Bone marrow (tissue), 2 donors: ENCODE measurements around the gene WDR1.
A peak's percentile ranks its signal among the peaks of the same experiment; 100 is the strongest.

Experiments used
- DNase-seq, 2 donors: peaks; one replicate each; lab custom pipeline; 2025; lab: John Stamatoyannopoulos, UW

Gene WDR1

DNA sequence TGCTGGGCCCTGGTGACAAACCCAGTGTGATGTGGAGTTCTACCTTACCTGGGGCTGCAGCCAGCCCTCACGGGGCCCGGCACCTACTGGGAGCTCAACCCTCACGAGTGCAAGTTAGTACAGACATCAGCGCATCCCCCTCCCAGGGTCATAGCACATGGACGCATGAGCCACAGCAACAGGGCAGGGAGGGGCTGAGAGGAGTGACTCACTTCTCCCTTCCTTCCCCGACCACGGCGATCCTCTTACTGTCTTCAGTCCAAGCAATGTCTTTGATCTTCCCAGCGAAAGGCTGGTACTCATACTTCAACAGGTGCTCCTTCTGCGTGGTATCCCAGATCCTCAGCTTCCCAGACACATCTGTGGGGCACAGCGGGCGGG, 17.8 kb downstream of the WDR1 start:
- peak; percentile 8 to 20 for DNase-seq

DNA sequence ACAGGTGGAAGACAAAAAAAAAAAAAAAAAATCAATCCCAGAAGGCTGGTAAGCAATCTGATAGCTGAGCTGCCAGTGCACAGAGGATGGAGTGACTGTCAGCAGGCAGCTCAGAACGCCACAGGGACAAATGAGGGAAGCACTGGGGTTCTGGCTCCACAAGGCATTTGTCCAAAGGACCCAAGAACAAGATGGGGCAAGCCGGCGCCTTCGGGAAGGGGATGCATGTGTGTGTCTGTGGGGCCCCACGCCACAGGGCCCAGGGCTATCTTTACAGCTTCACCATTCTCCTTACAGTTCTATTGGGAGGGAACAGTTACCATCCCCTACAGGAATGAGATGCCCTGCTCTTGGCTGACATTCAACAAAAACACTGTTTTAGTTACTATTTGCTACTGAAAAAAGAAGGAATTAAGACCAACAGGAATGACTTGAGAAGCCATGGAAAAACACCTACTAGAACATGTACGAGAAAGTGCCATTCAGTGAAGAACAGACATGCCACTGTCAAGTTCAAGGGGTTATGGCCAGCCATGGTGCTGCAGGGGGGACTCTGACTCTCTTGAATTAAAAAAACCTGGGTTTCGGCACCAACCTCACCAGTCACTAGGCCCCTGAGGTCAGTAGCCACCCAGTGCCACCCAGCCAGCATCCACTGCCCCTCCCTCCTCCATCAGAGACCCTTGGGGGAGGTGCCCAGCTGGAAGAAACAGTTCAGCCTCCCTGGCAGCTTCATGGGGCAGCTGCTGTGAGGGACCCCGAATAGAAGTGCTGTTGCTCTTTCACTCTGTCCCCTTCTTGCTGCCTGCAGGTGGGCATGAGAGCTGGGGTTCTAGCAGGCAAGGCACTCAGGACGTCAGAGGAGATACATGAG, 18.5 kb downstream of the WDR1 start:
- DNase-seq = no peak

DNA sequence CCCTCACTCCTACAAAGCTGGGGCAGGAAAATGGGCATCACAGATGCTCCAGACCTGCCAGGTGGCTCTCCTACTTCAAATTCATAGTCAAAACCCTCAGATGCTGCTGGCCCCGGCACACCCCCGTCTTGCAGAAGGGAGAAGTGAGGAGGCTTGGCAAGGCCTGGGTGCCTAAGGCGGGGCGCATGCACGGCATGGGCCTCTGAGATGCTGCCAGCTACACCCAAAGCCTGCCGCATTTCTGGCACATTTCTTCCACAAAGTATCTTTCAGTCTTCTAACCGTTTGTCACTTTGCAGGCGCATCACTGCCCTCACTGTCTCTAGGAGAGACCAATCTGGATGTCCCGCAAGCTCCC, 19.6 kb downstream of the WDR1 start:
- no peak for DNase-seq

DNA sequence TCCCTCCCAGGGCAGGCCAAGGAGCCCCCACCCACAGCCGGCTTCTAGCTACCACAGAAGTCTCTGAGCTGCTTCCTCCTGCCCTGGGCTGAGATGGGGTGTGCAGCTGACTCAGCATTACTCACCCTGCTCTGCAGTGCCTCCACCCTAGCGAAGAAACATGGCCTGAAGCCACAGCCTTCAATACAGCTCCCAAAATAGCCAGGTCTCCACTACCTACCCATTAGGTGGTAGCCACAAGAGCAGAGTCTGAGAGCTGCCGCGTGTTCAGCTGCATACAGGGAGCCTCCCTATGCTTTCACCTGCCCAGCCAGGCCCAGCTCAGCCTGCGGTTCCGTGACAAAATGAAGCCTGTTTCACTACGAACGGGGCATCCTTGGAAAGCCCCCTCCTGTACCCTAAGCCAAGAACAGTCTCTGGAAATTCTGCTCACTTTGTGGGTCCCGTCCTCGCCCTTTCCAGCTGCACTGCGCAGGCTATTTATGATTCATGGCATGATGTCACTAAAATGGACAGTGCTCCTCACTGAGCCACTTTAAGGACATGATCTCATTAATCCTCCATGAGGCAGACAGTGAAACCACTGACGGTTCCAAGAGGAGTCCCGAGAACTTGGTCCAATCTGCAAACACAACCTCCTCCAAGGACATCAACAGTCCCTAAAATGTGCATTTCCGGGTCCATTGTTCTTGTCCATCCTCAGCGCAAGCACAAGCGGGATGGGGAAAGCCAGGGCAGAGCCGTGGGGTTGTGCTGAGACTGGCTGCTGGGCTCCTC, 20.2 kb downstream of the WDR1 start:
- DNase-seq = peak; percentile 64 to 87

DNA sequence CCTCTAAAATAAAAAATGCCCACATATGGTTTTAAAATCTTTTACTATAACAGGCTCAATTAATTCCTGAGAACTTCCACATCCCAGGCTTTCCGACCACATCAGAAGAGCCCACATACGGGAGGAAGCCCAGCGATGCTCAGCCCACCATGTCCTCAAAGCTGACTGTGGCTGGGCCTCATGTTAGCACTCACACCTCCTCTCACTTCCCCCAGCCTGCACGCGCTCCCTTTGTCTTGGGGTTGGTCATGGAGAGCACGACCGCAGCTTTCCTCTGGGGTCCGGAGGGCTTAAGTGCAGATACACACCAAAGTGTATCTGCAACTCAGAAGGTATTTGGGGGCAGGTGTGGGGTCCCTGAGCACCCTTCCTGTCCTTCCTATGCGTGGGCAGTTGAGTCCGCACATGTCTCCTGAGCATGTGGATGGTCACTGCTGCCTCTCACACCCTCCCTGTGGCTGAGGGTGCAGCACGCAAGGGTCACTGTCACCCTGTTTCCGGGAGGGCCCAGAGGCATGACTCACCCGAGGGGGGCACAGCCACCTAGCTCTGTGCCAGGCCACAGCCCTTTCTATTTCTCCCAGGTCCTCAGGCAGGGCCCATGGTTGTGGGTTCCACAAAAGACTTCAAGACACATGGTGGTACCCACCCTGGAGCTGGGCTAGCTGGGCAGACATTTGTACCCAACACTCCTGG, 21.2 kb downstream of the WDR1 start:
- no peak for DNase-seq

DNA sequence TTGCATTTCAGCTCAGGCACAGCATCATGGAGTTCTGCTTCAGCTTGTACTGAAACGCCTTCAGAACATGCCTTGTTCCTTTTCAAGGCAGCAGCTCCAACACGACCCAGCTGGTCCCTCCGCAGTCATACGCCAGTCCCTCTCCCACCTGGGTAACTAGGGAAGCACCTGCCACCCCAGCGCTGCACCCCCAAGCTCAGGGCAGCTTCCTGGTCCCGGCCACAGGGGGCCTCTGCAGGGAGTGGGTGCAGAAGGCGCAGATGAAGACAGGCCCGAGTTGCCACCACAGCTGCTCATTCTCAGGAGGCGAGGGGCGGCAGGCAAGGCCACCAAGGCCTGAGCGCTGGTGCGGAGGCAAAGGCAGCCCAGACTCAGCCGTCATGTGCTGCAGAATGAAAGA, 21.8 kb downstream of the WDR1 start:
- no peak for DNase-seq

DNA sequence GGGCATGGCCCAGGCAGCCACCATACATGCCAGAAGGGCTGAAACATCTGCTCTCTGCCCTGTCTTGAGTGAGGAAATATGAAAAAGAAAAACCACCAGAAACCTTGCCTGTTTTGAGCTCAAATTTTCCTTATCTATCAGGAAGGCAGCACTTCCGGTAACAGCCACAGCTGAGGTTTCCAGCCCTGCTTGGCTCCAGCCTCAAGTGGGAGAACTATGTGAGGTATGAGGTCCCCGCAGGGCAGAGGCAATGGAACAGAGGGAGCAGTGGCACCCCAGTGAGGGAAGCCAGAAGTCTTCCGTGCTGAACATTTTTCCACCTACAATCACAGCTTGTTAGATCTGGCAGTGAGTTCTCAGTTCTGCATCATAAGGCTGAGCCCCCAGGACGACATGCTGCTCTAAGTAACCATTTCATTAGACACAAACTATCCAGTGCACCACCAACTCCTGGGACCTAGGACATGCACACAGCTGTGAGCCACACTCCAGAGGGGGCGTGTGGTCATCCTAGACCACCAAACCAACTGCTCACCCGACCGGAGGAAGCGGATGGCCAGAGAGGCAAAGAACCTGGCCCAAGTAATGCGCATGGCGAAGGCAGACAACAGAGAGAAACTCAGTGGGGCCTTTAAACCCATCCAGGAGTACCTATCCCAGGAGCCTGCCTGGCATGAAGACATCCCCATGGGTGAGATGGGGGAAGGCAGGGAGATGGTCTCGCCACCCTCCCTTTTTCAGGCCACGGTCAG, 22.6 kb downstream of the WDR1 start:
- peak in 1 of 2 donors; percentile 93 for DNase-seq

DNA sequence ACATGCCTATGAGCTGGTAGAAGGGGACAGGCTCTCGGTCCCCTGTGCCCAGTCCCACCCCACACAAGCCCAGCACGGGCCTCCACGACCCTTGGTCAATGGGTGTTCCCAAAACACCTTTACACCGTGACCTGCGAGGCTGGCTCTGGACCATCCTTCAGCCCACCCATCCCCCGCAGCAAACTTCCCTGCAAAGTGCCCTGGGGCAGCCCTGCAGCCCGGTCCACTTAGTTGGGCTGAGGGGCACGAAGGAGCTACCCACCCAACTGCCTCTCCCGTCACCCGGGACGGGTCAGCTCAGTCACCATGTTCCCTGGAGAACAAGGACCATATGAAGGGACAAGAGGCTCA, 23.4 kb downstream of the WDR1 start:
- no peak for DNase-seq

DNA sequence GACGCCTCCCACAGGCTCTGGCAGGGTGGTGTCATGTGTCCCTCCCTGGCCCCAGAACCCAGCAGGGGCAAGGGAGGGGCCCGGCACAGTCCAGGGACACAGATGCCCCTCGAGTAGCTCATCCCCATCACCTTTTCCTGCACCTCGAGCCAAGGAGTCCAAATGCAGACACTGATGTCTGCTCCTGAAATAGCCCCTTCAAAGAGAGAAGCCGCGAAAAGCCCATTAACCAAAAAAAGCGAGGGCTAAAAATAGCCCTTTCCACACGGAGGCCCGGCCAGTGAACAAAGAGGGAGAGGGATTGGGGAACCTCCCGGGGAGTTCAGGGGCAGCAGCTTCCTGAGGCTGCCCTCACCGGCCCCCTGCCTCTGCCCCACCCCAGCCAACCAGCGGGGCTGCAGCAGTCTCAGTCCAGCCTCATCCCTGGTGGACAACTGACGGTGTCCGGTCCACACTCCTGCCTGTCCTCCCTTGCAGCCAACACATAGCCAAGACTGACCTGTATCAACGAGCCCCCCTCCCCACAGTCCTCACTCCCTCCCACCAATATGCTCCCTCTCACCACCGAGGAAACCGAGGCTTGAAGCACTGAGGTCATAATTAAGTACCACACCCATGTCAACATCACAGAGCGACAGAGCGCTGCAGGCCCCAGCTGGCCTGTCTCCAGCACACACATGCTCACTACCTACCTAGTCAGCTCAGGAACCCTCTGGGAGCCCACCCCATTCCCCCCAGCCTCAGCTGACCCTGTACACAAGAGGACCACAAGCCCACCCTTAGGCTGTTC, 23.9 kb downstream of the WDR1 start:
- DNase-seq = no peak

DNA sequence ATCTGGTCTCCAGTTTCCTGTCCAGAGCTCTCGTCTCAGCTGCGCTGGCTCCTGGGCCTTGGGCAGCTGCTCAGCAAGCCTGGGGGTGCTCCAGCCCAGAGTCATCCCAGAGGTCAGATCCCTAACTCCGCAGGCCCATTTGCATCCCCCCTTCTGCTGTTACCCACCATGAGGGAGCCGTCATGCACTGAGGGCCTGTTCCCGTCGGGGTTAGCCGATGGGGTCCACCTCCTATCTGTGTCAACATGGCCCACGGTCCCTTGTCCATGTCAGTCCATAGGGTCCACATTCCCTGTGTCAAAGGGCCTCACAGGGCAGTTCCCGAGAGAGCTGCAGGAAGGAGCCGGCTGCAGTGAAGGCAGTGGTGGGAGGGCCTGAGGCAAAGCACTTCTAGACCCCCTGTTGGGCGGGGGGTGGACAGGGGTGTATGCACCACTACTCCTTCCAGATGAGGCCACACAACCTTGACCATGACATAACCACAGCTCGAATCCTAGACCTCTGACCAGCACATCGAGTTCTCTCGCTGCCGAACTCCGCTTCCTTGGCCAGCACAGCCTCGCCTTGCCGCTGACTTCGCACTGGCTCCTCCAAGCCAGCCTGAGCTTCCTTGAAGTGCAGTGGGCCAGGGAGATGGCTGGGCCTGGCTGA, 24.9 kb downstream of the WDR1 start:
- DNase-seq = no peak

DNA sequence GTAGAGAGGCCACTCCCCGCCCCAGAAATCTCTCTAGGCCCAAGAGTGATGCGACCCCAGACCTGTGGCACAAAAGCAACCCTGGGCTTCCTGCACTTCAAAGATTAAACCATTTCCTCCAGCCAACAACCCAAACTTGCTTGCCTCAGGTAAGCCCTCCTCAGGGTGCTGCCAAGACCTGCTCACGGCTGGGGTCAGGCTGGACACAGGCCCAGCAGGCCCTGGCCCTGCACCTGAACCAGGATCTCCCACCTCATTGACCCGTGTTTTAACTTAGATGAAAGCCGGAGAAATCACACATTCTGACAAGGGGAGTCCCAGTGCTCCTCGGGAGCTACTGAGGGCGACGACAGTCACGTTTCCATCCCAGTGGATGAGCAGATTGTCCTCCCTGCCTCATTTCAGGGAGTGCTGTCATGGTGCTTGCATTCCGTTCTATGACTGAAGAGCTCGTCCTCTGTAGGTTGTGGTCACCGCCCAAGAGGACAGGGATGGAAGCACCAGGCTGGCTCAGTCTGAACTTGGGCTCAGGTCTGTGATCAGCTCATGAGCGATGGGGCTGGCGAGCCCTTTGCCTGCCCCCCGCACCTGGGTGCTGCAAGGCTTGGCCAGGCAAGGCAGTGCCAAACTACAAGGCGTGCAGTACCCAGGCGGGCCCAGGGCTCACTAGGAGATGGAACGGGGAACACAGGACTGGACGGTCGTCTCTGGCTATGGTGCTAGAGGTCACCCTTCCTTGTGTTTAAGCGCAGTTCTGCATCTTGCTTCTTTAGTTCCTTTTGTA, 25.9 kb downstream of the WDR1 start:
- no peak for DNase-seq

DNA sequence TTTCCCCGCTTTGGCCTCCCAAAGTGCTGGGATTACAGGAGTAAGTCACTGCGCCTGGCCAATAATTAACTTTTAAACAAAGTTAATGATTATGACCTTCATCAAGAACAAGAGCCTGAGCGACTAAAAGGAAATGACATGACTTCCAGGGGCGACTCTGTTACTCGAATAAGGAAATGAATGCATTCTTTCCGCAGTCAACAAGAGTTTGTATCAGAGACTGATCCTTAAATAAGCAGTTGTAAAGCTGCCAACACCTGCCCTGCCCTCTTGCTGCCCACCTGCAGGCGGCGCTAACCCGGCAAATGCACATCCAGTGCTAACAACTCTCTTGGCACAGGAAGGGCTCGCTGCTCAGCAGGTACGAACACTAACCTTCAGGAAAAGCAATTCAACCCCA, 27.3 kb downstream of the WDR1 start:
- no peak for DNase-seq

DNA sequence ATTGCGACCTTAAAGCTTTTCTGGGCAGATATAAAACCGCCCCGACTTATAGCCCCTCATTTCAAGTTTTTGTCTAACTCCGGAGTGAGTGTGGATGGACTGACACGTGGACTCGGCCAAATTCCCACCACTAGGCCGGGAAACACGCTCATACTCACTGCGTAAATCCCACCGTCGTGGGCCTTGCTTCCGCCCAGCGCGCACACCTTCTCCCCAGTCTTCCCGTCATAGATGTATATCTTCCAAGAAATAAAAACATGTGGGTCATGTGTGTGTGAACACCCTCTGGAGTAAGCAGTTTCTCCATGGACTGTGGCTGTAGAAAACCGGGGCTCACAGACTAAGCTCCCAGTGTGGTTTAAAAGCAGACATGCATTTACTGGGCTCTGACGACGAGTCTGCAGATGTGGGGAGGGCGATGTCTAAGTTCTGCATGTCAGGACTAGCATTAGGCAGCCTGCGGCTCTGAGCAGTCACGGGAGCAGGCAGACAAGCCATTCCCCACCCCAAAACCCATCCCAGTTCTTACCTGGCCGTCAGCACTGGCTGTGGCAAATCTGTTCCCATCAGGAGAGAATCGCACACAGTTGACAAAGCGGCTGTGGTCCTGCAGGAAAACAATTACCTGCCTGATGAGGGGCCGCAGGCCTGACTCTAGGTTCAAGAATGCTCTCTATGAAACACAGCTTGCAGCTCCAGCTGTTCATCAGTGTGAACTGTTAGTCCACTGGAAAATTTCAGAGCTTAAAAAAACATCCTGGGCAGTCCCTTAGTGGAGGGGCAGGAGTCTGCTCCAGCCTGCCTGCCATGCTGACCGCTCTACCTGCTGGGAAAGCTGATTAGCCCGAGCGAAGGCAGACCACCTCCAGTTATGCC, 28.2 kb downstream of the WDR1 start:
- no peak for DNase-seq

DNA sequence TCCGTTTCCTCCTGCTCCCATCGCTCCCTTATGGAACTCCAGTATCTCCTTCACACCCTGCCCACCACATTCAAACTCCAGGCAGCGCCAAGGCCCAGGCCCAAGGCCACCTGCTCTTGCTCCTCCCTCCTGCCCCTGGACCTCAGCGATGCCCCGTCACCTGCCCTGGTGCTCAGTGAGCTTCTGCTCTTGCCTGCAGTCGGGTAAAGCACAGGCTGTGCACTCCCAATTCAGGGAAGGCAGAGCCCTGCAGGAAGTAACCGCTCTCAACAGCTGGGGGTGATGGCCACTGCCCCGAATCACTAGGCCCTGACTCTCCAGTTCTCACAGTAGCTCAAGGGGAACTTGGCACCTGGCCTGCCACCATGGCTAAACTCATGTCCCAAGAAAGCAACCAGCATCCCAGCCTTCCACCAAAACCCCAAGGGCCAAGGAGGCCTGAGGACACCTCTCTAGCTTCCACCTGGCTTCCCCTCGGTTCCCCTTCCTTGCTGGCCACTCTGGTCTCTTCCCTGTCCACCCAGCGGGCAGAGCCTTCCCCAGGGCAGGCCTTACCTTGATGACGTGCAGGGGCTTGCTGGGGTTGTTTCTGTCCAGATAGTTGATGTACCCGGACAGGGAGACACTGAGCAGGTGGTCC, 29.3 kb downstream of the WDR1 start:
- DNase-seq = no peak

DNA sequence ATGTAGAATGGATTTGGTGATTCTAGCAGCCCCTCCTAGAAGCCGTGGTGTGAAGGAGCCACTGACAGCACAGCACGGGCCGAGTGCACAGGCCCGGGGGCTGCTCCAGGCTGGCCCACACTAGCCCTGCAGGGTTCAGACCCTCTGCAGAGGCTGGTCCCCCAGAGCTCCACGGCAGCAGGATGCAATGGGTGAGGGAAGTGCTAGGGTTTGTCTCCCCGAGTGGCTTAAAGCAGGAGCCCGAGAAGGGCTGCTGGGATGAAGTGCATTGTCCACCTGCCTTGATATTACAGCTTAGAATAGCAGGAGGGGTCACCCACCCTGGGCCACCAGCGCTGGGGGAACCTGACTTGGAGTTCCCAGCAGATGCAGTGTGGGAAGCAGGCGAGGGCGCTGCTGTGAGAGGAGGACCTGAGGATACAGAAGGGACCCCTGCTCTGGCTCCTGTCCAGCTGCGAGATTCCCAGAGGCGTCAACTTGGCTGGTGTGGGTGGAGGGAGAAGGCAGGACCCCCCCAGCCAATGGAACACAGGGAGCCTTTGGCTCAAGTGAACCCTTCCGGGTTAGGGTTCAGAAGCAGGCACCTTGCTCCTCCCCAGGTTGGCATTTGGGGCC, 30.0 kb downstream of the WDR1 start:
- no peak for DNase-seq

DNA sequence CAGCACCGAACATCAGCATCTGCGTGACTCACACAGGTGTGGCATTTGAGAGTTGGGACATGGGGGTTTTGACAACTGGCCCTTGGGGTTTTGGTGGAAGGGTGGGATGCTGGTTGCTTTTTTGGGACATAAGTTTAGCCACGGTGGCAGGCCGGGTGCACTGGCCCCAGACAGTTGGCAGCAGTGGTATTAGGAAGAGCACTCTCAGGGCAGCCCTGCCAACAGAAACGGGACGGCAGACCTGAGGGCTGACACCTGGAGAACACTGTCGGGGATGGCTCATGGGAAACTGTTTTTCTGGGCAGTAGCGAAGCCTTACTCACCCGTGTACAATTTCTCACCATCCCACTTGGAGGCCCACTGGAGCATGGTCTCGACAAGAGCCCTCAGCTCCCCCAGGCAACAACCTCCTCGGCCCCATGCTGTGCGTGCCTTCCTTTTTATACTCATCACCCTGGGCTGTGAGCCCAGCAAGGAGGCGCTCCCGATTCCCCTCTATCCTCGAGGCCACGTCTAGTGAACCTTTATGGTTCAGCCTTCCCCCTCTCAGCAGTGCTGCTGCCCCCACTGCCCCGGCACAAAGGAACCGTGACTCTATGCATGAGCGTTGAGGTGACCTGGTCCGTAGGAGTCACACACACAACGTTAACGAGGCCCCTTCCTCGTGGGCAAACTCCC, 30.6 kb downstream of the WDR1 start:
- no peak for DNase-seq

DNA sequence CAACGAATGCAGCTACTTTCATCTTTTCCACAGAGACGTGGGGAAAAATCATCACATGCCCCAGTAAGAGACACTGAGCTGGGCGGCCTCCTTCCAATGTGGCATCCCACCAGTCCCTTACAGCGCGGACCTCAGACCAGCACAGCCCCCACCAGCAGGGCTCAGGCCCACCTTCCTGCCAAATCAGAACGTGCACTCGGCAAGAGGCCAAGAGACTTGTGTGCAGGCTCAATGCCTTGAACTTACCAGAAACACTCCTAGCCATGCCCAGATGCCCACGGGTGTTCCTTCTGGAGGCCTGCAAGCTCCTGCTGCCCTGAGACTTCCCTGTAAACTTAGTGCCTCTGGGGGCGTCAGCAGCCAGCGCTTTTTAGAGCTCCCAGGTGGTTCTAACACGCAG, 31.2 kb downstream of the WDR1 start:
- no peak for DNase-seq
